ENCODE results near the gene PCDHGB1.

DNA sequence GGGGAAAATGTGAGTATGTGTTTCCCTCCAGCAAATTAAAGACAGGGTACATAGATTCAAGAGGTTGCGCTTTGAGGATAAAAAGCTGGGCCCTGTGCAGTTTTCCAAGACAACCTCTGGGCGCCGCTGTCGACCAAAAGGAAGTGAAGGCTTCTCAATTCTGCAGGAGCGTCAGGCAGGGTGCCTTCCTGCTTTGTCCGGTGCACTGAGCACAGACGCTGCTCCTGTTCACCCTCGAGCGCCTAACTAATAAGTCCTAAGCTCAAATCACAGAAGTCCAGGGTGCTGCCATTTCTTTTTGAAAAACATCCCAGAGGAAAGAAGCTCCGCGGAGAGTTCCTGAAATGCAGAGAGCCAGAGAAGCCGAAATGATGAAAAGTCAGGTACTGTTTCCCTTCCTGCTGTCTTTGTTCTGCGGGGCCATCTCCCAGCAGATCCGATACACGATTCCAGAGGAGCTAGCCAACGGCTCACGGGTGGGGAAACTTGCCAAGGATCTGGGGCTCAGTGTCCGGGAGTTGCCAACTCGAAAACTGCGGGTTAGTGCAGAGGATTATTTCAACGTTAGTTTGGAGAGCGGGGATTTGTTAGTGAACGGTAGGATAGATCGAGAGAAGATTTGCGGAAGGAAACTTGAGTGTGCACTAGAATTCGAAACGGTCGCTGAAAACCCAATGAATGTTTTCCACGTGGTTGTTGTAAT is at the start of gene PCDHGB1:
- no peak for TF ChIP-seq POLR2AphosphoS5 (IDR thresholded peaks at IDR 0.05; ENCODE audit: low read depth, low read length)
- TF ChIP-seq POLR2A (IDR thresholded peaks at IDR 0.05; ENCODE audit: low read depth, low read length): no peak
- no peak for TF ChIP-seq TAF1 (IDR thresholded peaks at IDR 0.05; ENCODE audit: borderline replicate concordance, low read depth, low read length)
